HG03354 (cell line): ENCODE results near the gene AFF3.

Experiments
- ATAC-seq: cut with Tn5 transposase; IDR thresholded peaks from one replicate; pipeline ENCODE4 v1.9.1; 2021; ENCODE audit warnings: mild to moderate bottlenecking; ENCODE audit not compliant: unreplicated experiment, poor library complexity, severe bottlenecking

AFF3 gene

GRCh38 chr2:99821572-99821971 lies 320.8 kb downstream of the AFF3 start:
- no peak for ATAC-seq

DNA sequence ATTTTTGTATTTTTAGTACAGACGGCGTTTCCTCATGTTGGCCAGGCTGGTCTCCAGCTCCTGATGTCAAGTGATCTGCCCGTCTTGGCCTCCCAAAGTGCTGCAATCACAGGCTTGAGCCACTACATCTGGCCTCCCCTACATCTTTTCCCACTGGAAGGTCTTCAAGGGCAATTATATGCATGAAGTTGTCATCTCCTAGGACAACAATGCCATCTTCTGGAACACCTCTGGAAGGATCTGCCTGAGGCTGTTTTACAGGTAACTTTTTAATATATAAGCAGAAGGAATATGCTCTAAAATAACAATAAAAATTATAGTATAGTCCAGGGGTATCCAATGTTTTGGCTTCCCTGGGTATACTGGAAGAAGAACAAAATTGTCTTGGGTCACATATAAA lies 321.4 kb downstream of the AFF3 start:
- ATAC-seq = no peak

DNA sequence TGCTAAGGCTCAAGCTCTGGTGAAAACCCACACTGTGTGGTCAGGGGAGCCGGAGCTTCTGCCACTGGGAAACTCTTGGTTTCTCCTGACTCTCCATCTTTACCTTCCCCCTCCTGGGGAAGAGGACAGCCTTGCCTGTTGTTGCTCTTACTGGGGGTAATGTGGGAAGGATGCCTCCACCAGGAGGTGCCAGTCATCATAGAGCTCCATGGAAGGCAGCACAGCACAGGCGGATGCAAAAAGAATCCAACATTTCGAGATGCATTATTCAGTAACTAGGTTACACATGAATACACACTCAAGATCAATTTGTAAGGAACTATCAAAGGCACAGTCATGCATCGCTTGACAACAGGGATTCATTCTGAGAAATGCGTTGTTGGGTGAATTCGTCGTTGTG lies 322.6 kb downstream of the AFF3 start:
- no peak for ATAC-seq

DNA sequence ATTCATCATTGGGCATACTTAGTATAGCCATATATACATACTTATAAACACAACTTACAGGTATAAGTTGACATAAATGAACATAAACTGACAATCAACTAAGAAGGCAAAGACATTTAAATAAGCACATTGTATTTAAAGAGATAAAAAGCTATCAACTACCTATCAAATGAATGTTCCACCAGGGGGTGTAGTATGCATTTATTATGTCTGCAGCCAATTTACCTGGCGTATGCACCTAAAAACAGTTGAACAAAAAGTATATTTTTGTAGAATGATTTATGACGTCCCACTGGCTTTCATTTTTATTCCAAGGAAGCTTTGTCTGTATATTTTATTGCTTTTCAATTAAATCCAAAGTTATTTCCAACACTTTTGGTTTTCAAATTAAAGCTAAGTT lies 323.5 kb downstream of the AFF3 start:
- ATAC-seq = no peak

GRCh38 chr2:99816908-99817307 lies 325.5 kb downstream of the AFF3 start:
- ATAC-seq = no peak

DNA sequence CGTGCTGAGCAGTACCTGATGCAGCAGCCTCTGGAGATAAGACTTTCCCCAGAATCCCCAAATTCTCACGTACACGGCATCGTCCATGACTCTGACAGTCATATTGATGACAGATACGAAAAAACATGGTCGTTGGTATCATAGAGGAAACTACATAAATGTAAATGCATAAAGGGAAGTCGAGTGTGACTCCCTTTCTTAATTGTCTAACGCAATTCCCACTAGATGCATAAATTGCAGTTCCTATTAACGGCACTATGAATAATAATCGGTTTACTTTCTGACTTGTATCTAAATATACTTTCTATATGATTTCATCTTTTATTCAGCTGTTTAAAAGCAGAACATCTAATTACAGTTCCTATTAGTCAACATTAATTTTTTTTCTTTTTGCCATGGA lies 330.0 kb downstream of the AFF3 start:
- no peak for ATAC-seq

GRCh38 chr2:99811544-99811943 lies 330.8 kb downstream of the AFF3 start:
- no peak for ATAC-seq

- ATAC-seq = no peak
Measured at GRCh38 chr2:99810225-99810624, 332.2 kb downstream of the AFF3 start.

DNA sequence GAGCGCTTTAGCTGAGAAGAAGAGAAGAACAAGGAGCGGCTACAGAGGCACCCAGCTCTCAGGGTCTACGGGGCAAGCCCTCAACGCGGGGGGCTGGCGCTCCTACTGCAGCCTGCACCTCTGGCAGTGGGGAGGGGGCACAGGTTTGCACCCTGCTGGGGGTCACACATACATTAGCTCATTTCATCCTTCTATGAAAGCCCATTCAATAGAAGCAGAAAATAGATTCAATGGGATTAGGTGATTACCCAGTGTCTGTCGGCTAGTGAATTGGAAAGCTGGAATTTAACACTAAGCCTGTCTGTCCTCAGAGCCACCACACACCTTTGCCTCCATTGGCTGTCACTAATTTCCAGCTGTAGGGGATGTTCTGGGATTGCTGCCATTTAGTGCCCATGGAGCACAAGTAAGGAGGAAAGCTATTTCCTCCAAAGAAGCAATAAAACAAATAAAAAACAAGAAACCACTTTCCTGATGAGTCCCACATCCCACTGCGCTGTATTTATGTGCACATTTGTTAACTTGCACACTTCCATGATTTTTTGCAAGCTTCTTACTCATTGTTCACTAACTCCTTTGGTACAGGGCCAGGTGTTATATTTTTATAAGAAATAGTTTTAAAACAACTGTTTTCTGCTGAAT lies 333.0 kb downstream of the AFF3 start:
- ATAC-seq = no peak

DNA sequence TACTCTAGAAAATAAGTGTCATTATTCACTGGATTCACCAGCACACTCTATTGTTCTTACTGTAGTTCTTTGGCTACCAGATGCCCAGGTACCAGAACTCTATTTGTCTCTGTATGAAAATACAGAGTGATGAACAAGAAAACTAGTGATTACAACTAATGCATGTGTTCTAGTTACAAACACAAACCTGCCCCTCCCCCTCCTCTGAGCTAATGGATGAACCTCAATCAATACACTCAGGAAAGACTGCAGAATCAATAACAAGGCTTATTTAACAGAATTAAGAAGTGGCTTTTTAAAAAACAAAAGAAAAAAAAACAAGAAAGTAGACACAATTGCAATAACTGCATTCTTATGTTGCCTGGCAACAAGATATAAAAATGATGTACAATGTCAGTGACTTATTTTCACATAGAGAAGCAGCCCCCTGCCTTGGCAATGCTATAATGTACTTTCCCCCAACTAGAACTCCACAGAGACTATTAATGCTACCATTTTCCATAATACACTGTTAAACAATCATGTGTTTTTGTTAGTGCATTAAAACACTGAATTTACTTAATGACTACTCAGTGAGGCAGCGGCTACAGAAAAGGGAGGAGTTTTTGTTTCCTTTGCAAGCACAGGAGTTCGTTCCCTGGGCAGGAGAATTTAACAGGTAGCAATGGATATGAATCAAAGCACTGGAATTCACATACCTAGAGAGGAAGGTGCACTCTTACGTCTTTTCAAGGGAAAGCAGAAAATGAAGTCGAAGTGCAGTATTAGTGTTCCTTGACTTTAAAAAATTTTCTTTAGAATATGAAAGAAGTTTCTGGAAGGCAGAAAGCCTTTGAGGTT lies 333.8 kb downstream of the AFF3 start:
- no peak for ATAC-seq

DNA sequence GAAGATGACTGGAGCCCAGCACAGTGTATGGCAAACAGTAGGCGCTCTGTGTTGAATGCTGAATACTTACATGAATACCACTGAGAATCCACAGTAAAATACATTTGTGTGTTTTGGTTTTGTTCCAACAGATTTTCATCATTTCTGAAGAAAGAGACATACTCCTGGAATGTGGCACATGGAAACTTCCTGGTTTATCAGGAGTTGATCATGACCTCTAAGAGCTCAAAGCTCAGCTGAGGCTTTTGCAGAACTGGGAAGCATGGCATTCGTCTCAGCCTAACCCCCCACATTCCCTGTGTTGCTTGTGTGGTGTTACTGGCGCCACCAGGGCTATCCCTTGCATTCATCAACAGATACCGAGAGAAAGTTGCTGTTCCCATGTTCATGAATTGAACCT lies 335.6 kb downstream of the AFF3 start:
- ATAC-seq = no peak

DNA sequence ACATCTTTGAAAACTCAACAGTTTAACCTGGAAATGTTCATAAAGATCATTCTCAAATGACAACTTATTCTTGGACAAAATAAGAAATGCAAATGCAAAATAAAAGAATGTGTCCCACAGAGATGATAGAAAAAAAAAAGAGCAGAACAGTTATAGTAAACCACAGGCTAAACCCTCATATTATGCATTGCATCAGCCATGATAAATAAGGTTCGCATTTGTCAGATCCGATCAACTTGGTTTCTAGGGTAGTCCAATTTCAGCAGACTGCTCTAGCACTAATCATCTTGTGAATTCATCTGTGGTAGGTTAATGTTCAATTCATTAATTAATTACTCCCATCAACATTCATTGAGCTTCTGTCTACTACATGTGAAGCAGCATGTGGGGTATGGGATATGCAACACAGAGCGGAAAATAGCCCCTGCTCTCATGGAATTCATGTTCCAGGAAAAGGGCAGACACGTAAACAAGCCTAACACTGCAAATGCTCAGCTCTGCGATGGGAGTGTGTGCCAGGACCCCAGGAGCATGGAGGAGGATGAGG lies 336.4 kb downstream of the AFF3 start:
- no peak for ATAC-seq

- no peak for ATAC-seq
Measured at GRCh38 chr2:99803846-99804245, 338.5 kb downstream of the AFF3 start.

GRCh38 chr2:99802734-99803133 lies 339.7 kb downstream of the AFF3 start:
- ATAC-seq = no peak

GRCh38 chr2:99801327-99801901 lies 341.0 kb downstream of the AFF3 start:
- no peak for ATAC-seq

GRCh38 chr2:99797475-99797874 lies 344.9 kb downstream of the AFF3 start:
- no peak for ATAC-seq

DNA sequence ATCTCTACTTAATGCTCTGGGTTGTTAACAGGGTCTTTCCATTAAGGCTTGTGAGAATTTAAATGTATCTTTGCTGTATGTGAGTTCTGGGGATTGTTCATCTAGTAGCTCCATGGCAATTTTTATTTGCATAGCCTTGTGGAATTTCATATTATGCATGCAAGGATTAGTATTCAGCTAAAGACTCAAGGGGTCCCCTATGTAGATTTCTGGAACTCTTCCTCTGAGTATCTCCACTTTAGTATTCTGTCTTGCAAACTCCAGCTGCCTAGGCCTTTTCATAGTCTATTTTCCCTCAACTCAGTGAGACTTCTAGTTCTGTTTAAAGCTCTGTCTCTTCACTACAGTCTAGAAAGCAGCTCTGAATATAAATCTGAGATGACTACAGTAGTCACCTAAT lies 348.0 kb downstream of the AFF3 start:
- no peak for ATAC-seq

DNA sequence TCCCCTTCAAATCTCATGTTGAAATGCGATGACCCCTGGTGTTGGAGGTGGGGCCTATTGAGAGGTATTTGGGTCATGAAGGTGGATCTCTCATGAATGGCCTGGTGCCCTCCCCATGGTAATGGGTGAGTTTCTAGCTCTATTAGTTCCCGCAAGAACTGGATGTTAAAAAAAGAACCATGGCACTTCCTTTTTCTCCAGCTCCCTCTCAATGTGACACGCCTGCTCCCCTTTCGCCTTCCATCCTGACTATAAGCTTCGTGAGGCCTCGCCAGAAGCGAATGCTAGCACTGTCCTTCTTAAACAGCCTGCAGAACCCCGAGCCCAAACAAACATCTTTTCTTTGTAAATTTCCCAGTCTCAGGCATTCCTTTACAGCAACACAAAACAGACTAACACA lies 349.4 kb downstream of the AFF3 start:
- ATAC-seq = no peak

GRCh38 chr2:99789849-99790248 lies 352.5 kb downstream of the AFF3 start:
- ATAC-seq = no peak

DNA sequence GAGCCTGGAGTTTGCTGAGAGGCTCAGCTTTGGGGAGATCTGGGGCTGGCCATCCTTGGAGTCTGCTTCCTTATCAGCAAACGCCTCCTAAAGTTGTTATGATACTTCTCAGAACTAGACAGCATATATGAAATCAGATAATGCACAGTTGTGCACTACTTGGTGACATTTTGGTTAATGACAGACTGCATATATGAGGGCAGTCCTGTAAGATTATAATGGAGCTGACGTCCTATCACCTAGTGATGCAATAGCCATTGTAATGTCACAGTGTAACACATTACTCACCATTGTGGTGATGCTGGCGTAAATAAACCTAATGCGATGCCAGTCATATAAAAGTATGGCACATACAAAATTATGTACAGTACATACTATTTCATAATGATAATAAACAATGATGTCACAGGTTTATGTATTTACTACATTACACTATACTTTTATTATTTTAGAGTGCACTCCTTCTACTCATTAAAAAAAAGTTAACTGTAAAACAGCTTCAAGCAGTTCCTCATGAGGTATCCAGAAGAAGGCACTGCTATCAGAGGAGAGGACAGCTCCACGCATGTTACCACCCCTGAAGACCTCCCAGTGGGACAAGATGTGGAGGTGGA lies 354.5 kb downstream of the AFF3 start:
- ATAC-seq = no peak
